Measurements from ENCODE around the gene GABRB1. TPM values are rescaled to one million over a fixed set of nuclear protein-coding genes. Genes with fewer than 3 reads are reported as not detected.

GABRB1 gene
- total RNA-seq, 2 donors from 2014 or later, result not detected

DNA sequence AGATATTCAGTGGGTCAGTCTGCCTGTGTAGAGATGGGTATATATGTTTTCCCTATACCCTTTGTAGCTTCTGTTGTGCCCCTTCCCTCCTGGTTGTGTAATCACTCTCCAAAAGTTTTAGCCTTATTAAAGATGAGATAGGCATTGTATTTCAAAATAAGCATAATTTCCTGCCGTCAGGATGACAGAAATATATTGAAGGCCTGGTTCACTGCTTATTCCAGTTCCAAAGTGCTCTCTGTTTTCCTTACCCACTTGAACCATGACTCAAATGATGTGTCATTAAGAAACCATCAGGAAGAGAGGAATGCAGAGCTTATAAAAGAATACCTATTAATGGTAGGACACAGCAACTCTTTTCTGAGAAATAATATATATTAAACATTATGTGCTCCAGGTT, 178.5 kb downstream of the GABRB1 start:
- intact Hi-C loops (cut with DNase I), result no loop called here
- Histone ChIP-seq H3K27me3 (replicated peaks; ENCODE audit: insufficient read depth) (no peaks in the 10 kb centered on the region), H3K9me3 (no peaks in the 10 kb centered on the region), H3K4me3 (no peak overlapping the region), H3K4me1 (replicated peaks) (no peaks in the 10 kb centered on the region), H3K27ac (no peak overlapping the region), H3K36me3 (no peaks in the 10 kb centered on the region)
- WGBS, result 63% methylated on average over 1 of the region's 1 CpG
- no peak for DNase-seq (ENCODE audit: low spot score)
- TF ChIP-seq POLR2A (IDR thresholded peaks at IDR 0.05) (no peak), POLR2AphosphoS5 (IDR thresholded peaks at IDR 0.05) (no peak)
- TF ChIP-seq, protein P1, sequence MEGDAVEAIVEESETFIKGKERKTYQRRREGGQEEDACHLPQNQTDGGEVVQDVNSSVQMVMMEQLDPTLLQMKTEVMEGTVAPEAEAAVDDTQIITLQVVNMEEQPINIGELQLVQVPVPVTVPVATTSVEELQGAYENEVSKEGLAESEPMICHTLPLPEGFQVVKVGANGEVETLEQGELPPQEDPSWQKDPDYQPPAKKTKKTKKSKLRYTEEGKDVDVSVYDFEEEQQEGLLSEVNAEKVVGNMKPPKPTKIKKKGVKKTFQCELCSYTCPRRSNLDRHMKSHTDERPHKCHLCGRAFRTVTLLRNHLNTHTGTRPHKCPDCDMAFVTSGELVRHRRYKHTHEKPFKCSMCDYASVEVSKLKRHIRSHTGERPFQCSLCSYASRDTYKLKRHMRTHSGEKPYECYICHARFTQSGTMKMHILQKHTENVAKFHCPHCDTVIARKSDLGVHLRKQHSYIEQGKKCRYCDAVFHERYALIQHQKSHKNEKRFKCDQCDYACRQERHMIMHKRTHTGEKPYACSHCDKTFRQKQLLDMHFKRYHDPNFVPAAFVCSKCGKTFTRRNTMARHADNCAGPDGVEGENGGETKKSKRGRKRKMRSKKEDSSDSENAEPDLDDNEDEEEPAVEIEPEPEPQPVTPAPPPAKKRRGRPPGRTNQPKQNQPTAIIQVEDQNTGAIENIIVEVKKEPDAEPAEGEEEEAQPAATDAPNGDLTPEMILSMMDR (IDR thresholded peaks at IDR 0.05), result no peak

DNA sequence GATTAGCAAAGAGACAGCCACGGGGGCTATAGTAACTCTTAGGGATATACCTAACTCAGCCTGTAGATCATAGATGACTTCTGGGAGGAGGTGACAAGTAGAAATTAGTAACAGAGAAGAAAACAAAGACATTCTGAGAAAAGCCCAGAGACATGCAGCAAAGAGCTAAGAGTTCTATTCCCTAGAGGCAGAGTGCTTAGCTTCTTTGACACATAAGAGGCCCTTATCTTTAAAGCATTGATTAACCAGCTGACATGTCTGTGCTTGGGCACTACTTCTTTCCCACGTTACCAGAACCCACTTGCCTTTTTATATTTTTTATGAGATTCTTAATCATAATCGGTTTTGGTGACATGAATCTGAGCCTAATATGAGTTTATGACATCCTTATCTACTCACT, 179.5 kb downstream of the GABRB1 start:
- Histone ChIP-seq H3K4me3 (no peak overlapping the region), H3K27me3 (replicated peaks; ENCODE audit: insufficient read depth) (no peaks in the 10 kb centered on the region), H3K27ac (no peak overlapping the region), H3K9me3 (no peaks in the 10 kb centered on the region), H3K4me1 (replicated peaks) (no peaks in the 10 kb centered on the region), H3K36me3 (no peaks in the 10 kb centered on the region)
- no peak for DNase-seq (ENCODE audit: low spot score)
- TF ChIP-seq, protein P1 (IDR thresholded peaks at IDR 0.05), result no peak
- TF ChIP-seq POLR2AphosphoS5 (IDR thresholded peaks at IDR 0.05) (no peak), POLR2A (IDR thresholded peaks at IDR 0.05) (no peak)
- 45% methylated on average over 3 of the region's 3 CpGs for WGBS
- intact Hi-C loops (cut with DNase I), result no loop called here

DNA sequence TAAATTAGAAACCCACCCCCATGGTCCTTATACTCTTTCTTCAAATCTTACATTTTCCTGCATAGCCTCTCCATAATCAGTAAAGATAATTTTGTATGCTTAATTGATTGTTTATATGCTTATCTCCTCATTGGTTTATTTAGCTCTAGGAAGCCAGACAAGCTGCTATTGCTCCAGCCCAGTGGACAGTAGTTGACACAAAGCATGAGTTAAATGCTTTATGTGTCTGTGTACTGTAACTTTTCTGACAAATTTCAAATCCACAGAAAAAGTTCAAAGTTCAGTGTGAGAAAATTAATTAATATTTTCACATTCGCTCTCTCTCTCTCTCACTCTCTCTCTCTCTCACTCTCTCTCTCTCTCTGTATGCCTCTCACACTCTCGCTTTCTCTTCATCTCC, 181.7 kb downstream of the GABRB1 start:
- Histone ChIP-seq H3K27me3 (replicated peaks; ENCODE audit: insufficient read depth) (no peaks in the 10 kb centered on the region), H3K36me3 (no peaks in the 10 kb centered on the region), H3K4me1 (replicated peaks) (no peaks in the 10 kb centered on the region), H3K4me3 (no peak overlapping the region), H3K9me3 (no peaks in the 10 kb centered on the region), H3K27ac (no peak overlapping the region)
- DNase-seq (ENCODE audit: low spot score), result no peak
- 78% methylated on average over 2 of the region's 2 CpGs for WGBS
- TF ChIP-seq POLR2A (IDR thresholded peaks at IDR 0.05), result no peak
- TF ChIP-seq, protein P1 (IDR thresholded peaks at IDR 0.05), result no peak
- TF ChIP-seq POLR2AphosphoS5 (IDR thresholded peaks at IDR 0.05), result no peak
- intact Hi-C loops (cut with DNase I), result no loop called here

DNA sequence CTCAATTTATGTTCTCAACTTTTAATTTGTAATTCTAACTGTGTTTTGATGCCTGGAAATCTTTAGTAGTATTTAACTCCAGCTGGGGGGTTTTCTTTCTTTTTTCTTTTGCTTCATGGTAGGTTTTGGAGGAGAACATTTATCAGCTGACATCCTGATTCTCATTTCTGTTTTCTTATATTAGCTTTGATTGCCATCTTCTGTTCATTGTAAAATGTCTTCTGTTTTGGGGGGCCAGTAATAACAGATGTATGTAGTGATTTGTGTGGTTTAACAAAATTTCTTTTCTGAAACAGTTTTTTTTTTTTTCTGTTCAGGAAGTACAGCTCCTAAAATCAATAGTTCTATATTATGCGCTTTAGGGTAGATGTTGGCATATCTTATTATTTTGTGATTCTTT, 182.2 kb downstream of the GABRB1 start:
- no peak for DNase-seq (ENCODE audit: low spot score)
- intact Hi-C loops (cut with DNase I), result no loop called here
- no peaks in the 10 kb centered on the region for H3K36me3 ChIP-seq
- TF ChIP-seq, protein P1 (IDR thresholded peaks at IDR 0.05), result no peak
- TF ChIP-seq POLR2A (IDR thresholded peaks at IDR 0.05) (no peak), POLR2AphosphoS5 (IDR thresholded peaks at IDR 0.05) (no peak)
- no peak overlapping the region for H3K4me3 ChIP-seq
- H3K27ac ChIP-seq, result no peak overlapping the region
- H3K4me1 ChIP-seq (replicated peaks), result no peaks in the 10 kb centered on the region
- 100% methylated on average over 1 of the region's 1 CpG for WGBS
- H3K27me3 ChIP-seq (replicated peaks; ENCODE audit: insufficient read depth), result no peaks in the 10 kb centered on the region
- no peaks in the 10 kb centered on the region for H3K9me3 ChIP-seq

DNA sequence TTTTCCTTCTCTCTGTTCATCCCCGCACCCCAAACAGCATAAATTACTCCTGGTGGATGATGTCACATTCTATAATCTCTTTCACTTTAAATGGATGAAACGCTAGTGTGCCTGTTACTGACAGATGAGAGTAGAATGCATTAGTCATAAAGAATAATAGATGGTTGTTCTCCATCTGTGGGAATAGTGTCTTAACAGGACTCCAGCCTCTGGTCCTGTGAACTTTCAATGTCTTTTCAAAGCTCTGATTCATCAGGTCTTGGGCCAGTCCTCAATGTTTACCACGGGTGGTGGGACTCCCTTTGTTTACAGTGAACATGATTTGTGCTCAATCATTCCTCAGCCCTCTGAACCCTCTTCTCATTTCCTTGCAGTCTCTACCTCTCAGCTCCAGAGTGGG, 182.6 kb downstream of the GABRB1 start:
- 41% methylated on average over 3 of the region's 3 CpGs for WGBS
- Histone ChIP-seq H3K36me3 (no peaks in the 10 kb centered on the region), H3K27ac (no peak overlapping the region), H3K27me3 (replicated peaks; ENCODE audit: insufficient read depth) (no peaks in the 10 kb centered on the region), H3K9me3 (no peaks in the 10 kb centered on the region), H3K4me3 (no peak overlapping the region), H3K4me1 (replicated peaks) (no peaks in the 10 kb centered on the region)
- TF ChIP-seq POLR2AphosphoS5 (IDR thresholded peaks at IDR 0.05) (no peak), POLR2A (IDR thresholded peaks at IDR 0.05) (no peak)
- TF ChIP-seq, protein P1 (IDR thresholded peaks at IDR 0.05), result no peak
- DNase-seq (ENCODE audit: low spot score), result no peak
- intact Hi-C loops (cut with DNase I), result no loop called here

All from prostate gland (tissue), 2 donors.